ENCODE data around the gene COBL. TPM values are rescaled to one million over a fixed set of nuclear protein-coding genes. Genes with fewer than 3 reads are reported as not detected.

The COBL gene
- total RNA-seq, 1 experiment from 2014 or later: 63.6 TPM

GRCh38 chr7:51026341-51026740 lies 290.3 kb downstream of the COBL start:
- H3K9me3 ChIP-seq: no peaks in the 10 kb centered on the region
- H3K27ac Mint-ChIP-seq (ENCODE audit: unreplicated experiment): no peak overlapping the region
- BruUV-seq (replicated peaks): no TSS peak
- no peak for DNase-seq
- no peaks in the 10 kb centered on the region for H3K27me3 ChIP-seq (replicated peaks; ENCODE audit: control insufficient read depth, insufficient read depth, low read length)
- peaks cover 1% of the 10 kb centered on the region for H3K36me3 ChIP-seq (ENCODE audit: control insufficient read depth, insufficient read depth, low read length)
- TF ChIP-seq CTCF (IDR thresholded peaks at IDR 0.05; ENCODE audit: insufficient read depth in 1 of 2, low read depth in 1 of 2, low read length in 1 of 2, severe bottlenecking in 1 of 2, unreplicated experiment in 1 of 2): no peak
- no peaks in the 10 kb centered on the region for H3K4me1 Mint-ChIP-seq (ENCODE audit: low read depth, unreplicated experiment)
- CTCF ChIA-PET: no interaction called here
- POLR2A ChIA-PET: no interaction called here
- H3K4me3 Mint-ChIP-seq (ENCODE audit: unreplicated experiment): no peak overlapping the region
- intact Hi-C loops (cut with micrococcal nuclease; ENCODE audit: unreplicated experiment): no loop called here
- peaks cover 62% of the 10 kb centered on the region for H3K36me3 Mint-ChIP-seq (ENCODE audit: insufficient read depth, unreplicated experiment)
- no peaks in the 10 kb centered on the region for H3K27me3 Mint-ChIP-seq (ENCODE audit: insufficient read depth, unreplicated experiment)
- no peaks in the 10 kb centered on the region for H3K9me3 Mint-ChIP-seq (ENCODE audit: unreplicated experiment)
- no peak overlapping the region for H3K4me3 ChIP-seq (ENCODE audit: low read depth, low read length)
- no peaks in the 10 kb centered on the region for H3K4me1 ChIP-seq

- POLR2A ChIA-PET: no interaction called here
- H3K4me3 Mint-ChIP-seq (ENCODE audit: unreplicated experiment): no peak overlapping the region
- no peak overlapping the region for H3K27ac Mint-ChIP-seq (ENCODE audit: unreplicated experiment)
- H3K9me3 Mint-ChIP-seq (ENCODE audit: unreplicated experiment): no peaks in the 10 kb centered on the region
- peaks cover 59% of the 10 kb centered on the region for H3K36me3 Mint-ChIP-seq (ENCODE audit: insufficient read depth, unreplicated experiment)
- no peaks in the 10 kb centered on the region for H3K9me3 ChIP-seq
- TF ChIP-seq CTCF (IDR thresholded peaks at IDR 0.05; ENCODE audit: insufficient read depth in 1 of 2, low read depth in 1 of 2, low read length in 1 of 2, severe bottlenecking in 1 of 2, unreplicated experiment in 1 of 2): no peak
- intact Hi-C loops (cut with micrococcal nuclease; ENCODE audit: unreplicated experiment): no loop called here
- no peak for DNase-seq
- H3K4me1 Mint-ChIP-seq (ENCODE audit: low read depth, unreplicated experiment): no peaks in the 10 kb centered on the region
- H3K27me3 Mint-ChIP-seq (ENCODE audit: insufficient read depth, unreplicated experiment): no peaks in the 10 kb centered on the region
- peaks cover 1% of the 10 kb centered on the region; the same call in 1 of the 2 replicates for H3K36me3 ChIP-seq (ENCODE audit: control insufficient read depth, insufficient read depth, low read length)
- CTCF ChIA-PET: no interaction called here
- no peaks in the 10 kb centered on the region for H3K4me1 ChIP-seq
- no peak overlapping the region for H3K4me3 ChIP-seq (ENCODE audit: low read depth, low read length)
- no TSS peak for BruUV-seq (replicated peaks)
- H3K27me3 ChIP-seq (replicated peaks; ENCODE audit: control insufficient read depth, insufficient read depth, low read length): no peaks in the 10 kb centered on the region
These were observed 290.9 kb downstream of the COBL start for GRCh38 chr7:51025668-51026067.

- Histone ChIP-seq H3K4me3 (ENCODE audit: low read depth, low read length) (no peak overlapping the region), H3K27me3 (replicated peaks; ENCODE audit: control insufficient read depth, insufficient read depth, low read length) (no peaks in the 10 kb centered on the region), H3K9me3 (no peaks in the 10 kb centered on the region), H3K4me1 (no peaks in the 10 kb centered on the region), H3K36me3 (ENCODE audit: control insufficient read depth, insufficient read depth, low read length) (peaks cover 1% of the 10 kb centered on the region; the same call in 1 of the 2 replicates)
- no peak overlapping the region for H3K4me3 Mint-ChIP-seq (ENCODE audit: unreplicated experiment)
- no peaks in the 10 kb centered on the region for H3K4me1 Mint-ChIP-seq (ENCODE audit: low read depth, unreplicated experiment)
- no peaks in the 10 kb centered on the region for H3K27me3 Mint-ChIP-seq (ENCODE audit: insufficient read depth, unreplicated experiment)
- no peak overlapping the region for H3K27ac Mint-ChIP-seq (ENCODE audit: unreplicated experiment)
- no peaks in the 10 kb centered on the region for H3K9me3 Mint-ChIP-seq (ENCODE audit: unreplicated experiment)
- H3K36me3 Mint-ChIP-seq (ENCODE audit: insufficient read depth, unreplicated experiment): peaks cover 63% of the 10 kb centered on the region
- no TSS peak for BruUV-seq (replicated peaks)
- no peak for TF ChIP-seq CTCF (IDR thresholded peaks at IDR 0.05; ENCODE audit: insufficient read depth in 1 of 2, low read depth in 1 of 2, low read length in 1 of 2, severe bottlenecking in 1 of 2, unreplicated experiment in 1 of 2)
- CTCF ChIA-PET: no interaction called here
- intact Hi-C loops (cut with micrococcal nuclease; ENCODE audit: unreplicated experiment): no loop called here
- POLR2A ChIA-PET: no interaction called here
- DNase-seq: no peak
These were observed 291.7 kb downstream of the COBL start for GRCh38 chr7:51024867-51025266.

Data from Caco-2 (cell line).